ENCODE measurements around the gene STPG3. TPM values are rescaled to one million over a fixed set of nuclear protein-coding genes. Genes with fewer than 3 reads are reported as not detected.

The STPG3 gene
- total RNA-seq, 1 donor from 2014 or later = 0.58 TPM

DNA sequence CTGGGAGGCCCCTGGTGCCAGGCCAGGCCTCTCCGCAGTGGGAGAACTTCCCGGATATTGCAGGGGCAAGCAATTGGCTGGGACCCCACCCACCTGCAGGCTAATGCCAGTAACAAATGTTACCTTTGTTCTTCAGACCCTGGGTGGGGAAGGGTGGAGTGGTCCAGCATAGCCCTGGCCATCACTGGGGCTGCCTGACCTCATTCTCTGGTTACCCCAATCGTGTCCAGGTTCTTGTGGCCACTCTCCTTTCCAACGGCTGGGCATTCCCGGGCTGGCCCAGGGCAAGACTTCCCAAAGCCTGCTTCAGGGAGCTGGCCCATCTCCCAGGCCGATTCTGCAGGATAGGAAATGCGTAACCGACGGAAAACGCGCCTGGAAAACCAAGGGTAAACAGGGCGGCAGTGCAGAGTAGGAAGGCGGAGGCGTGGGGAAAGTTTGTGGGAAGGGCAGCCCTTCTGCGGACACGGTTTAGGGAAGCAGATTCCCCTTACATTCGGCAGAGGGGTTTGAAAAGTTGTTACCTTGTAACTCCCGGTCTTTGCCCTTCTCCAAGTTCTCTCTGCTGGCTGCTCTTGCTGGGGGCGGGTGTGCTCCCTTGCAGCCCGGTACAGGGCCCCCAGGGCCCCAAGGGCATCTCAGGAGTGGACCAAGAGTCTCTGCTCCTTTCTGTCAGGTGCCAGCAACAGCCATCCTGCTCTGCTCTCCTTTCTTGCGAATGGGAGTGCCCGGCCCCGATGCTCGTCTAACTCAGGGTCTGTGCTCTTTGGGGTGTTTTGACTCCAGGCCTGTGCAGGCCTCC, 47.5 kb downstream of the STPG3 start:
- Histone ChIP-seq H3K36me3 (no peaks in the 10 kb centered on the region), H3K27ac (replicated peaks) (peak overlapping the region; percentile 92), H3K27me3 (ENCODE audit: low read depth) (peaks cover 62% of the 10 kb centered on the region), H3K4me3 (peak overlapping the region; percentile 80), H3K9me3 (replicated peaks) (peaks cover 6% of the 10 kb centered on the region), H3K4me1 (peaks cover 83% of the 10 kb centered on the region)
- DNase-seq = no peak
- intact Hi-C loops (cut with micrococcal nuclease) = loop anchor here (5.0 kb wide), 1 partner anchor 109 kb away; no protein-coding TSS in a partner anchor
- TF ChIP-seq, protein P1, sequence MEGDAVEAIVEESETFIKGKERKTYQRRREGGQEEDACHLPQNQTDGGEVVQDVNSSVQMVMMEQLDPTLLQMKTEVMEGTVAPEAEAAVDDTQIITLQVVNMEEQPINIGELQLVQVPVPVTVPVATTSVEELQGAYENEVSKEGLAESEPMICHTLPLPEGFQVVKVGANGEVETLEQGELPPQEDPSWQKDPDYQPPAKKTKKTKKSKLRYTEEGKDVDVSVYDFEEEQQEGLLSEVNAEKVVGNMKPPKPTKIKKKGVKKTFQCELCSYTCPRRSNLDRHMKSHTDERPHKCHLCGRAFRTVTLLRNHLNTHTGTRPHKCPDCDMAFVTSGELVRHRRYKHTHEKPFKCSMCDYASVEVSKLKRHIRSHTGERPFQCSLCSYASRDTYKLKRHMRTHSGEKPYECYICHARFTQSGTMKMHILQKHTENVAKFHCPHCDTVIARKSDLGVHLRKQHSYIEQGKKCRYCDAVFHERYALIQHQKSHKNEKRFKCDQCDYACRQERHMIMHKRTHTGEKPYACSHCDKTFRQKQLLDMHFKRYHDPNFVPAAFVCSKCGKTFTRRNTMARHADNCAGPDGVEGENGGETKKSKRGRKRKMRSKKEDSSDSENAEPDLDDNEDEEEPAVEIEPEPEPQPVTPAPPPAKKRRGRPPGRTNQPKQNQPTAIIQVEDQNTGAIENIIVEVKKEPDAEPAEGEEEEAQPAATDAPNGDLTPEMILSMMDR (IDR thresholded peaks at IDR 0.05; ENCODE audit: borderline replicate concordance) = no peak

DNA sequence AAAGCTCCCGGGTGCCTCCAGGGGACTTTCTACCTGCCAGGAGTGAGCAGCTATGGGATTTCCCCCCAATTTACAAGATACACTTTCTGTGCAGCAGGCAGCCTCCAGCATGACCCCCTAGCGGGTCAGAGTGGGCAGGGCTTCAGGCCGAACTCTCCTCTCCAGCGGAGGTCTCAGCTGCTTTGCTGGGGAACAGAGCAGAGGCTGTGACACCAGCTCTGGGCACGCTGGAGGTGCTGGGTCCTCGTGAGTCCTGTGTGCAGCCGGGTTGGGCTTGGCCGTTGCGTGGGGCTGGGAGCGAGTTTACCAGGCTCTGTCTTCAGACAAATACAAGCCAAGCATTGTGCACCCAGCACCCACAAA, 48.1 kb downstream of the STPG3 start:
- peak overlapping the region; percentile 80 for H3K4me3 ChIP-seq
- TF ChIP-seq, protein P1 (IDR thresholded peaks at IDR 0.05; ENCODE audit: borderline replicate concordance) = no peak
- DNase-seq = no peak
- peak overlapping the region; percentile 92 for H3K27ac ChIP-seq (replicated peaks)
- no peaks in the 10 kb centered on the region for H3K36me3 ChIP-seq
- intact Hi-C loops (cut with micrococcal nuclease) = loop anchor here (5.0 kb wide), 1 partner anchor 108 kb away; no protein-coding TSS in a partner anchor
- H3K4me1 ChIP-seq = peaks cover 84% of the 10 kb centered on the region
- H3K9me3 ChIP-seq (replicated peaks) = peaks cover 4% of the 10 kb centered on the region
- H3K27me3 ChIP-seq (ENCODE audit: low read depth) = peaks cover 57% of the 10 kb centered on the region

DNA sequence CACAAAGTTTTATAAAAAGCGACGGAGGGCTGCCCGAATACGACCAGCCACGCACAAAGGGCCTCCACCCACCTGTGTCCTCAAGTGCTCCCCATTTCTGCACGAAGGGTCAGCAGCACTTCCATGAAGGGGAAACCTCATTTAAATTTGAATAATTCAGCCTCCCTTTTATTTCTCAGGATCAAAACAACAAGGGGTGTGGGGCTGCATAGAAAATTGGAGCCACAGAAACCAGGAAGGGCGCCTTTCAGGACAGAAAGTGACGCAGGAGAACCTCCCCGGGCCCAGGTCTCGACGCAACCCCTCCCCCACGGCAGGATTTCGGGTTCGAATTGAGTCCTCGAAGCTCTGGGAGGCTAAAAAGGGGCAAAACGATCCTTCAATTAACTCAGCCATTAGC, 48.9 kb downstream of the STPG3 start:
- H3K27me3 ChIP-seq (ENCODE audit: low read depth) = peaks cover 53% of the 10 kb centered on the region
- peak overlapping the region; percentile 80 for H3K4me3 ChIP-seq
- no peaks in the 10 kb centered on the region for H3K36me3 ChIP-seq
- H3K9me3 ChIP-seq (replicated peaks) = no peaks in the 10 kb centered on the region
- DNase-seq = peak; percentile 23
- intact Hi-C loops (cut with micrococcal nuclease) = loop anchor here (5.0 kb wide), 1 partner anchor 107 kb away; no protein-coding TSS in a partner anchor
- peak overlapping the region; percentile 92 for H3K27ac ChIP-seq (replicated peaks)
- TF ChIP-seq, protein P1 (IDR thresholded peaks at IDR 0.05; ENCODE audit: borderline replicate concordance) = no peak
- peaks cover 85% of the 10 kb centered on the region for H3K4me1 ChIP-seq

DNA sequence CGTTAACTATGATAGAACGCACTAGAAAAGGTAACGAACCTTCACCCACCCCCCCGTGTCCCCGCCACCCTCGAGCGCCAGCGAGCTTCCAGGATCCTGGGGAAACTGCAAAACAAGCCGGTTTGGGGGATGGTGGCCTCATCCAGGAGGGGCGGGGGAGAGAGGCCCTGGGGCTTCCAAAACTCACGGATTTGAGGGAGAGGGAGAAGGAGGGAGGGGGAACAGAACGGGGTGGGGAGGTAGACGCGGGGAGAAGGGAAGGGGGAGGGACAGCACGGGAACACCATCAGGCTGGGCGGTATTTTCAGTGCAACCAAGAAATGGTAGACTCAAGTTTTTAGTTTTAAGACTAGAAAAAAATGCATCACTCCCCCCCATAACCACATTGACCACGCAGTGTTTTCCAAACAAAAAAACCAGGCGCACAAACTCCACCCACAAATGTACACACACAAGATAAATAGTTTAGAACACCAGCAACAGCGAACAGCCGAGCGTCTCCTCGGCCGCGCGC, 49.5 kb downstream of the STPG3 start:
- Histone ChIP-seq H3K27me3 (ENCODE audit: low read depth) (peaks cover 55% of the 10 kb centered on the region), H3K4me1 (peaks cover 88% of the 10 kb centered on the region), H3K27ac (replicated peaks) (peak overlapping the region; percentile 92), H3K36me3 (no peaks in the 10 kb centered on the region), H3K4me3 (peak overlapping the region; percentile 80), H3K9me3 (replicated peaks) (no peaks in the 10 kb centered on the region)
- intact Hi-C loops (cut with micrococcal nuclease) = no loop called here
- DNase-seq = peak; percentile 21
- TF ChIP-seq, protein P1 (IDR thresholded peaks at IDR 0.05; ENCODE audit: borderline replicate concordance) = no peak

DNA sequence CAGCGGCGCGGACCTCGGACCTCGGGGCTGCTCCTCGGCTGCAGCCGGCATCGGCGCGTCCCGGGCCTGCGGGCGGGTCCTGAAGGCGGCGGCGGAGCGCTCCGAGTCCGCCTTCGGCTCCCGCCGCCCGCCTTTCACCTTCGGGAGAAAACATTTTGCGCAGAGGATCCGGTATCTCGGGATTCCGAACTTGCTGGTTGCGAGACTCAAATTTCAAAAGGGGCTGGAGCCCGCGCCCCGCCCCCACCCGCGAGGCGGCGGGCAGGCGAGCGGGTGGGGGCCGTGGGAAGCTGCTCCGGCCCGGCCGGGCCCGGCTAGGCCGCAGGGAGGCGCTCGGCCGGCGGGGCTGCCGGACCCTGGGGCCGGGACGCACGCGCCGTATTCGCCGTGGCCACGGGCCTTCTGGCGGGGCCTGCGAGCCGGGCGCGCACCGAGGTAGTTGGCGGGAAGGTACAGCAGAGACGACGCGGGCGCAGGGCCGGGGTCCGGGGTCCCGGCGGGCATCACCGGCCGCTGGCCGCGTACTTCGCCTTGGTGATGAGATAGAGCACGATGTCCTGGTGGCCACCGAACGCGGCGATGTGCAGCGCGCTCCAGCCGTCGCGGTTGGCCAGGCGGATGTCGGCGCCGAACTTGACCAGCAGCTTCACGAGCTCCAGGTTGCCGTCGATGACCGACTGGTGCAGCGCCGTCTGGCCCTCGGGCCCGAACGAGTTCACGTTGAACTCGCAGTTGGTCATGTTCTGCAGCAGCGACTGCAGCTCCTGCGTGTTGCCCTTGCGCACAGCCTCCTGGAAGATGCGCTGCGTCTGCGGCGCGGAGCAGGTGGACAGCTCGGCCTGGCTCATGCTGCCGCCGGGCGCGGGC, 50.2 kb downstream of the STPG3 start:
- H3K4me3 ChIP-seq = peak overlapping the region; percentile 80
- intact Hi-C loops (cut with micrococcal nuclease) = no loop called here
- H3K27me3 ChIP-seq (ENCODE audit: low read depth) = peaks cover 55% of the 10 kb centered on the region
- TF ChIP-seq, protein P1 (IDR thresholded peaks at IDR 0.05; ENCODE audit: borderline replicate concordance) = peak; percentile 45
- H3K9me3 ChIP-seq (replicated peaks) = no peaks in the 10 kb centered on the region
- DNase-seq = peak; percentile 34
- peak overlapping the region; percentile 92 for H3K27ac ChIP-seq (replicated peaks)
- H3K36me3 ChIP-seq = no peaks in the 10 kb centered on the region
- H3K4me1 ChIP-seq = peaks cover 90% of the 10 kb centered on the region
